ENCODE measurements around the gene TBC1D9.

The TBC1D9 gene

DNA sequence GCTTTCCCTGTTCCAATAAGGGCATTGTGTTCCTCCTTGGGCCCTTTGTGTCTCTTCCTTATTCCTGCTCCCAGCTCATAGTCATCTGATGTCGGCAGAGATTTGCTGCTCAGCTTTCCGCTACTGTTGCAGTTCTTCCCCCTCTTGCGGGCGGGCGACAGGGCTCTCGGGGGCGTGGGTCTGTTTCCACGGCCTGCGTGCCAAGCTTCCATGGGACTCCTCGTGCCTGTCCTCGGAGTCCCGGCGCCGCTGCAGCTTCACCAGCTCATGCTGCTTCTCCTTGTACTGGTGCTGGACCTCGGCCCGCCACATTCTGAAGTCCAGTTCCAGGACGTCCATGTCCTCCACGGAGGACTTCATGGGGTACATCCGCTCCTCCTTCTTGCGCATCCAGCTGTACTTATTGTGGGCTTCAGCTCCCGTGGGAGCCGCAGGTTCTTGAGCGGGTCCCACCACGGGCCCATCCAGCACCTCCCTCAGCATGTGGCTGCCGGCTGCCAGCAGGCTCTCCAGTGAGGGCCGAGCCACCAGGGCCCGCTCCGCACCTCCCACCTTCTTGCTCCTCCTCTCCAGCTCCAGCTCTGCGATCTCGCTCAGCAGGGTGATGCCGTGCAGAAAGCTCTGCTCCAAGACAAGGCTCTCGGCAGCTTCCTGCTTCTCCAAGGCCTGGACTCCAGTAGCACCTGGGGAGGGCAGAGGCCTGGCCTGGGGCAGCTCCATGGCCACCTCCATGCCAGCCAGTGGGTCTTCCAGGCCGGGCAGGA lies 113.3 kb downstream of the TBC1D9 start (continued):
- TF ChIP-seq, protein P1, sequence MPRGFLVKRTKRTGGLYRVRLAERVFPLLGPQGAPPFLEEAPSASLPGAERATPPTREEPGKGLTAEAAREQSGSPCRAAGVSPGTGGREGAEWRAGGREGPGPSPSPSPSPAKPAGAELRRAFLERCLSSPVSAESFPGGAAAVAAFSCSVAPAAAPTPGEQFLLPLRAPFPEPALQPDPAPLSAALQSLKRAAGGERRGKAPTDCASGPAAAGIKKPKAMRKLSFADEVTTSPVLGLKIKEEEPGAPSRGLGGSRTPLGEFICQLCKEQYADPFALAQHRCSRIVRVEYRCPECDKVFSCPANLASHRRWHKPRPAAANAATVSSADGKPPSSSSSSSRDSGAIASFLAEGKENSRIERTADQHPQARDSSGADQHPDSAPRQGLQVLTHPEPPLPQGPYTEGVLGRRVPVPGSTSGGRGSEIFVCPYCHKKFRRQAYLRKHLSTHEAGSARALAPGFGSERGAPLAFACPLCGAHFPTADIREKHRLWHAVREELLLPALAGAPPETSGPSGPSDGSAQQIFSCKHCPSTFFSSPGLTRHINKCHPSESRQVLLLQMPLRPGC (tag by site-specific recombination; IDR thresholded peaks at IDR 0.05): no peak
- TF ChIP-seq ZNF302 (tag by site-specific recombination; IDR thresholded peaks at IDR 0.05; ENCODE audit: low read depth) (no peak), ZIC2 (tag by site-specific recombination; IDR thresholded peaks at IDR 0.05) (no peak), ZNF571 (tag by site-specific recombination; IDR thresholded peaks at IDR 0.05) (no peak), KLF1 (tag by site-specific recombination; IDR thresholded peaks at IDR 0.05) (no peak), YY1 (tag by site-specific recombination; IDR thresholded peaks at IDR 0.05) (no peak), HOXD13 (CRISPR knock-in tag; IDR thresholded peaks at IDR 0.05; ENCODE audit: borderline replicate concordance) (no peak)

GRCh38 chr4:140641789-140642439 lies 114.3 kb downstream of the TBC1D9 start:
- no peak for TF ChIP-seq KLF1 (tag by site-specific recombination; IDR thresholded peaks at IDR 0.05)
- TF ChIP-seq ZBTB44 (tag by site-specific recombination; IDR thresholded peaks at IDR 0.05): no peak
- ChIA-PET CTCF (interaction anchor here (0.5 kb wide), 1 partner anchor 101 kb away, joined by 4 read pairs; no protein-coding TSS in a partner anchor), POLR2A (interaction anchor here (1.1 kb wide), 1 partner anchor 115 kb away, joined by 3 read pairs; no protein-coding TSS in a partner anchor)
- peaks cover 4 to 66% of the 10 kb centered on the region in 2 experiments; a peak in 2 of 3 replicates for H3K36me3 ChIP-seq (ENCODE audit: control insufficient read depth in 2 of 2, insufficient read depth in 1 of 2, low read length in 2 of 2)
- H3K9me3 ChIP-seq (ENCODE audit: control insufficient read depth, insufficient read depth, low read depth, low read length): no peaks in the 10 kb centered on the region
- H3K27ac ChIP-seq (ENCODE audit: extremely low read depth, low read depth, low read length): no peak overlapping the region
- H3K4me1 ChIP-seq (ENCODE audit: control insufficient read depth, insufficient read depth, low read length): no peaks in the 10 kb centered on the region
- no peak overlapping the region for H3K4me3 ChIP-seq (ENCODE audit: low read depth, low read length)

DNA sequence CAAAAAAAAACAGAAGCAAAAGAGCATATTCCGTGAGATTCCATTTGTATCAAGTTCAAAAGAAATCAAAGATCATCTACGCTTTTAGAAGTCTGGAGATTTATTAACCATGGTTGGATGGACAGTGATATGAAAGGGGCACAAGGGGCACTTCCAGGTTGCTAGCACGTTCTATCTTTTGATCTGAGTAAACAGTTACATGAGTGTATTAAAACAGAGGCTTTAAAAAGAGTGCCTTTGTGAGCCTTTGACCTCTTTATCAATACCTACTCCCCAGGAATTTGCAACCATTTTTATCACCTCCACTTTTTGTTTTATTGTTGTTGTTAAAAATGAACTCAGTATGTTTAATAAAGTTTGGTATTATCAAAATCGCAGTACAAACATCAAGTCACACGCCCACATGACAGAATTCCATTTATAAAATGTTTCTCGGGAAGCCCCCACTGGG lies 115.1 kb downstream of the TBC1D9 start:
- H3K36me3 ChIP-seq (ENCODE audit: control insufficient read depth in 2 of 2, insufficient read depth in 1 of 2, low read length in 2 of 2): peaks cover 4 to 63% of the 10 kb centered on the region in 2 experiments; a peak in 2 of 3 replicates
- no peak overlapping the region for H3K4me3 ChIP-seq (ENCODE audit: low read depth, low read length)
- no peaks in the 10 kb centered on the region for H3K9me3 ChIP-seq (ENCODE audit: control insufficient read depth, insufficient read depth, low read depth, low read length)
- ChIA-PET CTCF (no interaction called here), POLR2A (no interaction called here)
- H3K4me1 ChIP-seq (ENCODE audit: control insufficient read depth, insufficient read depth, low read length): no peaks in the 10 kb centered on the region
- no peak overlapping the region for H3K27ac ChIP-seq (ENCODE audit: extremely low read depth, low read depth, low read length)
- no peak for TF ChIP-seq ZNF175 (tag by site-specific recombination; IDR thresholded peaks at IDR 0.05)
- TF ChIP-seq ZNF302 (tag by site-specific recombination; IDR thresholded peaks at IDR 0.05; ENCODE audit: low read depth): no peak
- no peak for TF ChIP-seq SALL2 (tag by site-specific recombination; IDR thresholded peaks at IDR 0.05; ENCODE audit: borderline replicate concordance)
- TF ChIP-seq ZNF776 (tag by site-specific recombination; IDR thresholded peaks at IDR 0.05; ENCODE audit: borderline replicate concordance): no peak
- no peak for TF ChIP-seq ZNF530 (tag by site-specific recombination; IDR thresholded peaks at IDR 0.05; ENCODE audit: low read depth)
- no peak for TF ChIP-seq ZNF629 (tag by site-specific recombination; IDR thresholded peaks at IDR 0.05)
- no peak for TF ChIP-seq ZNF146 (tag by site-specific recombination; IDR thresholded peaks at IDR 0.05)
- TF ChIP-seq BCL11A (tag by site-specific recombination; IDR thresholded peaks at IDR 0.05; ENCODE audit: low read depth): no peak
- TF ChIP-seq, protein P2, sequence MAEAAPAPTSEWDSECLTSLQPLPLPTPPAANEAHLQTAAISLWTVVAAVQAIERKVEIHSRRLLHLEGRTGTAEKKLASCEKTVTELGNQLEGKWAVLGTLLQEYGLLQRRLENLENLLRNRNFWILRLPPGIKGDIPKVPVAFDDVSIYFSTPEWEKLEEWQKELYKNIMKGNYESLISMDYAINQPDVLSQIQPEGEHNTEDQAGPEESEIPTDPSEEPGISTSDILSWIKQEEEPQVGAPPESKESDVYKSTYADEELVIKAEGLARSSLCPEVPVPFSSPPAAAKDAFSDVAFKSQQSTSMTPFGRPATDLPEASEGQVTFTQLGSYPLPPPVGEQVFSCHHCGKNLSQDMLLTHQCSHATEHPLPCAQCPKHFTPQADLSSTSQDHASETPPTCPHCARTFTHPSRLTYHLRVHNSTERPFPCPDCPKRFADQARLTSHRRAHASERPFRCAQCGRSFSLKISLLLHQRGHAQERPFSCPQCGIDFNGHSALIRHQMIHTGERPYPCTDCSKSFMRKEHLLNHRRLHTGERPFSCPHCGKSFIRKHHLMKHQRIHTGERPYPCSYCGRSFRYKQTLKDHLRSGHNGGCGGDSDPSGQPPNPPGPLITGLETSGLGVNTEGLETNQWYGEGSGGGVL (tag by site-specific recombination; IDR thresholded peaks at IDR 0.05): no peak
- TF ChIP-seq ZNF626 (tag by site-specific recombination; IDR thresholded peaks at IDR 0.05): no peak
- TF ChIP-seq, protein P3, sequence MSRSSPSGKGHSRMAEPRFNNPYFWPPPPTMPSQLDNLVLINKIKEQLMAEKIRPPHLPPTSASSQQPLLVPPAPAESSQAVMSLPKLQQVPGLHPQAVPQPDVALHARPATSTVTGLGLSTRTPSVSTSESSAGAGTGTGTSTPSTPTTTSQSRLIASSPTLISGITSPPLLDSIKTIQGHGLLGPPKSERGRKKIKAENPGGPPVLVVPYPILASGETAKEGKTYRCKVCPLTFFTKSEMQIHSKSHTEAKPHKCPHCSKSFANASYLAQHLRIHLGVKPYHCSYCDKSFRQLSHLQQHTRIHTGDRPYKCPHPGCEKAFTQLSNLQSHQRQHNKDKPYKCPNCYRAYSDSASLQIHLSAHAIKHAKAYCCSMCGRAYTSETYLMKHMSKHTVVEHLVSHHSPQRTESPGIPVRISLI (tag by site-specific recombination; IDR thresholded peaks at IDR 0.05): no peak
- TF ChIP-seq ZNF707 (tag by site-specific recombination; IDR thresholded peaks at IDR 0.05): no peak

Data from HEK293 (cell line).